KOPT-K1 (cell line): ENCODE data around the gene UHRF2.
"Not testable (repeated sequence)": the region's sequence is repeated elsewhere in the genome, so short reads cannot be mapped to it uniquely, and the experiment has no call there.

ENCODE experiments used
- H3K27ac ChIP-seq: fragments of 200-600 bp; sonication (generic); 2 replicates; pipeline ENCODE4 v1.5.1; 2016; ENCODE audit warnings: antibody characterized with exemption, mild to moderate bottlenecking, low read depth, low read length; ENCODE audit not compliant: poor library complexity, severe bottlenecking
- H3K36me3 ChIP-seq: fragments of 200-600 bp; sonication (generic); 2 replicates; pipeline ENCODE4 v1.5.1; 2017; ENCODE audit warnings: antibody characterized with exemption, mild to moderate bottlenecking, low read length, moderate library complexity; ENCODE audit not compliant: insufficient read depth
- H3K9me3 ChIP-seq: fragments of 200-600 bp; sonication (generic); 2 replicates; pipeline ENCODE4 v1.5.1; 2017; ENCODE audit warnings: antibody characterized with exemption, low read length, mild to moderate bottlenecking; ENCODE audit not compliant: insufficient read depth, poor library complexity, severe bottlenecking

Gene UHRF2

DNA sequence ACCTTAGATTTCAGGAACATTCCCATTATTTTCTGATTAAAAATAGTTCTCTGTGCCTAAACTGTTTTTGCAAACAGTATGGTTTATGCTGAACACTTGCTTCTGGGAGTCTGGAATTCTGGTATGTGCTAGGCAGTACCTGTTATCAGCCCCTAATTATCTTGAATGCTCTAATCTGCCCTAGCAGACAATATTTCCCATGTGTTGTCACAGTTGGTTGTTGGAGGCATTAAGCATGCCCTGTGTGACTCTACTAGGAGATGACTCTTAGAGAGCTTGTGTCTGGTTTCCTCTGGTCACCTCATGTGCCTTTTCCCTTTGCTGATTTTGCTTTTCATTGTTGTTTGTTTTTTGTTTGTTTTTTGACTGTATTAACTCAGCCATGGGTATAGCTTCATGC lies 36.6 kb downstream of the UHRF2 start:
- Histone ChIP-seq H3K9me3 (peaks cover under 1% of the 10 kb centered on the region), H3K36me3 (peaks cover 84% of the 10 kb centered on the region), H3K27ac (no peak overlapping the region)

- H3K27ac ChIP-seq, result no peak overlapping the region
- peaks cover 84% of the 10 kb centered on the region for H3K36me3 ChIP-seq
- H3K9me3 ChIP-seq, result peaks cover 9% of the 10 kb centered on the region
Observed at GRCh38 chr9:6450641-6451375, 37.8 kb downstream of the UHRF2 start.

DNA sequence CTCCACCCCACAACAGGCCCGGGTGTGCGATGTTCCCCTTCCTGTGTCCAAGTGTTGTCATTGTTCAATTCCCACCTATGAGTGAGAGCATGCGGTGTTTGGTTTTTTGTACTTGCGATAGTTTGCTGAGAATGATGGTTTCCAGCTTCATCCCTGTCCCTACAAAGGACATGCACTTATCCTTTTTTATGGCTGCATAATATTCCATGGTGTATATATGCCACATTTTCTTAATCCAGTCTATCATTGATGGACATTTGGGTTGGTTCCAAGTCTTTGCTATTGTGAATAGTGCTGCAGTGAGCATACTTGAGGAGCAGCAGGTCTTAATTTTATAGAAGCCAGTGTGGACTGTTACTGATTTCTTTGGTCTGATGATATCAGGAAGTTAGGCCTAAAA lies 42.3 kb downstream of the UHRF2 start:
- H3K36me3 ChIP-seq, result peaks cover 73% of the 10 kb centered on the region
- not testable (repeated sequence) for H3K27ac ChIP-seq, H3K9me3 ChIP-seq

- H3K36me3 ChIP-seq, result peaks cover 80% of the 10 kb centered on the region
- not testable (repeated sequence) for H3K27ac ChIP-seq, H3K9me3 ChIP-seq
Observed at GRCh38 chr9:6458704-6459103, 45.7 kb downstream of the UHRF2 start.

DNA sequence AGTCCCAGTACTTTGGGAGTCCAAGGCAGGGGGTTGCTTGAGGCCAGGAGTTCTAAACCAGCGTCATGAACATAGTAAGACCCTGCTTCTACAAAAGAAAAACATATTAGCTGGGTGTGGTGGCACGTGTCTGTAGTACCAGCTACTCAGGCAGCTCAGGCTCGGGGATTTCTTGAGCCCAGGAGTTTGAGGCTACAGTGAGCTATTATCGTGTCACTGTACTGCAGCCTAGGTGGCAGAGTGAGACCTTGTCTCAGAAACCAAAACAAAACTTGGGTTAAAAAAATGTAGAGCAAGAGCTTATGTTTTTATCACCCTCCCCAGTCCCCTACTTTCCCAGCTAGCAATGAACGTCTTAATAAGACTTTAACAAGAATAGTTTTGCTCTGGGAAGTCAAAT lies 46.7 kb downstream of the UHRF2 start:
- peaks cover 8% of the 10 kb centered on the region for H3K9me3 ChIP-seq
- H3K27ac ChIP-seq, result no peak overlapping the region
- peaks cover 79% of the 10 kb centered on the region for H3K36me3 ChIP-seq

GRCh38 chr9:6460189-6460768 lies 47.3 kb downstream of the UHRF2 start:
- H3K9me3 ChIP-seq, result peaks cover 2% of the 10 kb centered on the region
- H3K27ac ChIP-seq, result no peak overlapping the region
- peaks cover 79% of the 10 kb centered on the region for H3K36me3 ChIP-seq

DNA sequence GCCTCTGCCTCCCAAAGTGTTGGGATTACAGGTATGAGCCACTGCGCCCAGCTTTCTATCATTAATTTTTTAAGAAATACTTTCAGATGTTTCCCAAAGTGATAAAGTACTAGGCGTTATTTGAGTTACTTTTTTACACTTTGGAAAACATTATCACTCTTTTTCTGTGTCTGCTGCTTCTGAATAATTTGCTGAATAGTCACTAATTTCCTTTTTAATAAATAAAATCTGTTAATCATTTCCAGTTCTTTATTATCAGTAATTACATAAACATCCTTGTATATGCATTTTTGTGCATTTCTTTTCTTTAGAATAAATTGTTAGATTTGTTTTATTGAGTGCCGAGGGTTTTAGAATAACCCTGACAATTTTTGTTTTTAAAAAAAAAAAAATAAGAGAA lies 48.6 kb downstream of the UHRF2 start:
- Histone ChIP-seq H3K27ac (no peak overlapping the region), H3K36me3 (peaks cover 88% of the 10 kb centered on the region), H3K9me3 (no peaks in the 10 kb centered on the region)

DNA sequence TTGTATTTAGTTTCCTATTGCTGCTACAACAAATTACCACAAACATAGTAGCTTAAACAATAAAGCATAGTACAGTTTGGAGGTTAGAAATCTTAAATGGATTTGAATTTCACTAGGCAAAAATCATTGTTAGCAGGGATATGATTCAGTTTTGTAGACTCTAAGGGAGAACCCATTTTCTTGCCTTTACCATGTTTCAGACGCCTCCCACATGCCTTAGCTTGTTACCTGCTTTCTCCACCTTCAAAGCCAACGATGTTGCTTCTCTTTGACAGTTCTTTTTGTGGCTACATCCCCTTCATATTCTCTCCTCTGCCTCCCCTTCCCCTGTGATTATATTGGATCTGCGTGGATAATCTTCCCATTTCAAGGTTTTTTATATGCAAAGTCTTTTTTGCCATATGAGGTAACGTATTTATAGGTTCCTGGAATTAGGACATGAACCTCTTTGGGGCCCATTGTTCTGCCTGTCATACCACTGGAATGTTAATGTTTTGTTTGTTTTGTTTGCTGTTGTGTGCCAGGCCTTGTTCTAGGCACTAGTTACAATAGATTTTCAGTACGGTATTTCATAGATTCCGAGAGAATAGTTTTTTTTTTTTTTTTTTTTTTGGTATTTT lies 54.1 kb downstream of the UHRF2 start:
- Histone ChIP-seq H3K36me3 (peaks cover 94% of the 10 kb centered on the region), H3K9me3 (no peaks in the 10 kb centered on the region), H3K27ac (no peak overlapping the region)

GRCh38 chr9:6471231-6471850 lies 58.3 kb downstream of the UHRF2 start:
- H3K36me3 ChIP-seq, result peaks cover 85% of the 10 kb centered on the region

DNA sequence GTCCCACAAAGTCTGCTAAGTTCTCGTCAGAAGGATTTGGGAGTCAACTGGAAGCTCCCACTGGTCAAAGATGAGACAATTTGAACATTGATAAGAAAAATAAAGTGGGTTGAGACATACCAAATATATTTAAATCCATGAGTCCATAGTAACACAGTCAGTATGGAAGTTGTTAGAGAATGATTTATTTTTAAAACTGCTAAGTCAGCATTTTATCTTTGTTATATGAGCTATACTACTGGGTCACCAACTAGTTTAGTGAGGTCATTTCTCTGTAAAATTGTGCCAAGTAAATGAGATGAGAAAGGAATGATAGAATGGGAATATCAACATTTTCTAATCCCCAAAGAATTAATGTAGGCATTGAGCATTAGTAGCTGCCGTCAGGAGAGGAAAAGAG lies 60.2 kb downstream of the UHRF2 start:
- Histone ChIP-seq H3K36me3 (peaks cover 85% of the 10 kb centered on the region), H3K9me3 (no peaks in the 10 kb centered on the region), H3K27ac (no peak overlapping the region)

More at GRCh38 chr9:6471231-6471850, 58.3 kb downstream of the UHRF2 start:
- H3K27ac ChIP-seq, result no peak overlapping the region
- H3K9me3 ChIP-seq, result no peaks in the 10 kb centered on the region

- H3K36me3 ChIP-seq, result peaks cover 96% of the 10 kb centered on the region
- H3K9me3 ChIP-seq, result no peaks in the 10 kb centered on the region
- no peak overlapping the region for H3K27ac ChIP-seq
Observed at GRCh38 chr9:6479959-6480358, 67.0 kb downstream of the UHRF2 start.

GRCh38 chr9:6484210-6484609 lies 71.2 kb downstream of the UHRF2 start:
- no peak overlapping the region for H3K27ac ChIP-seq
- no peaks in the 10 kb centered on the region for H3K9me3 ChIP-seq
- H3K36me3 ChIP-seq, result peaks cover 97% of the 10 kb centered on the region

- Histone ChIP-seq H3K9me3 (no peaks in the 10 kb centered on the region), H3K27ac (no peak overlapping the region), H3K36me3 (peaks cover 95% of the 10 kb centered on the region)
Observed at GRCh38 chr9:6488395-6488794, 75.4 kb downstream of the UHRF2 start.

DNA sequence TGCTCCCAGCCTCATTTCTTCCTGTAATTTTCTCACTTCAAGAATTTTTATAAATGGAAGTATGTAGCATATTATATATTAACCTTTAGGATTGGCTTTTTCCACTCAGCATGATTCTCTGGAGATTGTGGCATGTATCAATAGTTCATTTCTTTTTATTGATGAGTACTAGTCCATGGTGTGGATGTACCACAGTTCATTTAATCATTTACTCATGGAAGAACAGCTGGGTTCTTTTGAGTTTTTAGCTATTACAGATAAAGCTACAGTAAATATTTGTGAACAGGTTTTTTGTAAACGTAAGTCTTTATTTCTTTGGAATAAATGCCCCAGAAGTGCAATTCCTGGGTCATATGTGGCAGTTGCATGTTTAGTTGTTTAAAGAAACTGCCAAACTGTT lies 76.1 kb downstream of the UHRF2 start:
- Histone ChIP-seq H3K9me3 (no peaks in the 10 kb centered on the region), H3K36me3 (peaks cover 96% of the 10 kb centered on the region), H3K27ac (no peak overlapping the region)

GRCh38 chr9:6490863-6491262 lies 77.9 kb downstream of the UHRF2 start:
- Histone ChIP-seq H3K36me3 (peaks cover 98% of the 10 kb centered on the region), H3K27ac (no peak overlapping the region), H3K9me3 (no peaks in the 10 kb centered on the region)
